OCI-LY7 (cell line): ENCODE measurements around the gene ATG4B. TPM values are rescaled to one million over a fixed set of nuclear protein-coding genes. Genes with fewer than 3 reads are reported as not detected.

Experiments used
- BruUV-seq: library from RNA; stranded (reverse); fragments of 400-500 nt; replicated peaks from 2 replicates; lab custom pipeline; 2021; lab: Mats Ljungman, UMichigan
- CTCF ChIA-PET: fragments of 300-600 bp; sonication (Branson Sonifier 250); formaldehyde crosslinking; loops from one replicate; lab custom pipeline; 2022; ENCODE audit warnings: antibody characterized with exemption; ENCODE audit not compliant: unreplicated experiment; lab: Charles Lee
- POLR2A ChIA-PET: fragments of 300-600 bp; sonication (Branson Sonifier 250); formaldehyde crosslinking; loops from one replicate; lab custom pipeline; 2022; ENCODE audit warnings: antibody characterized with exemption; lab: Charles Lee
- DNase-seq: peaks from one replicate; pipeline ENCODE4 v3.0.0-alpha.2; 2015; ENCODE audit warnings: low spot score
- H2AFZ ChIP-seq: fragments of 200-600 bp; sonication (generic), shearing (Covaris generic); 2 replicates; pipeline ENCODE4 v1.6.1; 2014; ENCODE audit warnings: mild to moderate bottlenecking, antibody characterized with exemption, low read length, moderate library complexity
- H3K27ac ChIP-seq: fragments of 200-600 bp; sonication (generic); 2 replicates; pipeline ENCODE4 v1.5.1; 2014; ENCODE audit warnings: mixed run types, low read depth, mild to moderate bottlenecking, moderate library complexity, low read length, inconsistent platforms; ENCODE audit not compliant: poor library complexity, severe bottlenecking
- H3K36me3 ChIP-seq: fragments of 200-600 bp; sonication (generic); 2 replicates; pipeline ENCODE4 v1.6.1; 2014; ENCODE audit warnings: mild to moderate bottlenecking, antibody characterized with exemption, low read length, moderate library complexity, mixed read lengths; ENCODE audit not compliant: insufficient read depth
- H3K4me1 ChIP-seq: fragments of 200-600 bp; sonication (generic); 2 replicates; pipeline ENCODE4 v1.5.1; 2014; ENCODE audit warnings: mild to moderate bottlenecking, low read length; ENCODE audit not compliant: insufficient read depth, poor library complexity, severe bottlenecking
- H3K4me2 ChIP-seq: fragments of 200-600 bp; sonication (generic); 2 replicates; pipeline ENCODE4 v1.6.1; 2014; ENCODE audit warnings: mild to moderate bottlenecking, low read length
- H3K4me3 ChIP-seq: fragments of 200-600 bp; sonication (generic); 2 replicates; pipeline ENCODE4 v1.5.1; 2014; ENCODE audit warnings: mild to moderate bottlenecking, low read depth, low read length; ENCODE audit not compliant: poor library complexity, severe bottlenecking
- H3K79me2 ChIP-seq: fragments of 200-600 bp; sonication (generic); 2 replicates; pipeline ENCODE4 v1.6.1; 2016; ENCODE audit warnings: low read depth, mild to moderate bottlenecking, low read length, moderate library complexity, mixed read lengths; ENCODE audit not compliant: insufficient read depth
- H3K9me2 ChIP-seq: fragments of 200-600 bp; sonication (generic); 2 replicates; pipeline ENCODE4 v1.6.1; 2016; ENCODE audit warnings: mild to moderate bottlenecking, low read length, mixed read lengths; ENCODE audit not compliant: insufficient read depth
- H3K9me3 ChIP-seq: fragments of 200-600 bp; sonication (generic); 2 replicates; pipeline ENCODE4 v1.6.1; 2014; ENCODE audit warnings: mild to moderate bottlenecking, mixed run types, low read length, mixed read lengths
- H4K20me1 ChIP-seq: fragments of 200-600 bp; sonication (generic); 2 replicates; pipeline ENCODE4 v1.6.1; 2014; ENCODE audit warnings: mild to moderate bottlenecking, antibody characterized with exemption, low read length, moderate library complexity, mixed read lengths; ENCODE audit not compliant: insufficient read depth
- CTCF ChIP-seq: fragments of 200-600 bp; sonication (generic); conservative IDR thresholded peaks from 2 replicates; pipeline ENCODE4 v1.5.1; 2014; ENCODE audit warnings: mild to moderate bottlenecking, antibody characterized with exemption, low read length, moderate library complexity, mixed read lengths
- EZH2phosphoT487 ChIP-seq: fragments of 200-600 bp; sonication (generic); IDR thresholded peaks from 2 replicates; pipeline ENCODE4 v1.6.1; 2018; ENCODE audit warnings: low read depth, borderline replicate concordance, mild to moderate bottlenecking, mixed run types, antibody characterized with exemption, low read length, moderate library complexity, mixed read lengths
- intact Hi-C: fragments of 100-400 bp; cut with micrococcal nuclease; formaldehyde crosslinking; loops from one replicate; pipeline ENCODE4 v1.10.0; 2022; ENCODE audit not compliant: unreplicated experiment
- total RNA-seq, 2 experiments: library from RNA; depleted of rRNA in 1 of 2; stranded (reverse); fragments of >200 nt in 1 of 2; shearing (Covaris generic) in 1 of 2; gene quantifications; 2 replicates each; pipeline ENCODE4 v1.2.3, GENCODE V29; 2014 to 2022

ATG4B gene
- total RNA-seq, 2 experiments from 2014 or later = 72.4 to 133 TPM

GRCh38 chr2:241611062-241611461 is 26.4 kb upstream of the ATG4B start:
- H3K9me3 ChIP-seq = no peaks in the 10 kb centered on the region
- H3K9me2 ChIP-seq = no peaks in the 10 kb centered on the region
- H3K4me2 ChIP-seq = no peak overlapping the region; the same call in 1 of the 2 replicates
- POLR2A ChIA-PET = interaction anchor here (0.6 kb wide), 1 partner anchor 350 kb away, joined by 3 read pairs; no protein-coding TSS in a partner anchor
- no peak overlapping the region for H3K4me3 ChIP-seq
- peaks cover 12% of the 10 kb centered on the region for H3K4me1 ChIP-seq
- peaks cover 33% of the 10 kb centered on the region for H3K36me3 ChIP-seq
- DNase-seq = no peak
- H4K20me1 ChIP-seq = 0 out of 2 replicates have a peak, but pooled peaks cover 3% of the 10 kb centered on the region
- intact Hi-C loops = no loop called here
- no peak overlapping the region for H3K27ac ChIP-seq
- no peak overlapping the region for H2AFZ ChIP-seq
- CTCF ChIA-PET = no interaction called here
- TF ChIP-seq EZH2phosphoT487 (no peak), CTCF (no peak)
- H3K79me2 ChIP-seq = peaks cover 7% of the 10 kb centered on the region
- BruUV-seq = no TSS peak

GRCh38 chr2:241612156-241613016 is 25.1 kb upstream of the ATG4B start:
- H3K9me2 ChIP-seq = no peaks in the 10 kb centered on the region
- CTCF ChIA-PET = no interaction called here
- H3K4me2 ChIP-seq = no peak overlapping the region

More at GRCh38 chr2:241612156-241613016, 25.1 kb upstream of the ATG4B start:
- Histone ChIP-seq H3K79me2 (peaks cover 20% of the 10 kb centered on the region), H2AFZ (no peak overlapping the region), H3K27ac (no peak overlapping the region), H3K4me3 (no peak overlapping the region), H3K9me3 (no peaks in the 10 kb centered on the region), H4K20me1 (0 out of 2 replicates have a peak, but pooled peaks cover 3% of the 10 kb centered on the region), H3K36me3 (peaks cover 29% of the 10 kb centered on the region; the same call in 1 of the 2 replicates), H3K4me1 (peaks cover 20% of the 10 kb centered on the region)
- POLR2A ChIA-PET = no interaction called here
- no TSS peak for BruUV-seq
- intact Hi-C loops = no loop called here
- DNase-seq = no peak
- no peak for TF ChIP-seq CTCF
- TF ChIP-seq EZH2phosphoT487 = no peak
